GM19238 (cell line): Measurements from ENCODE around the gene GRIN2A.
A peak's percentile ranks its signal among the peaks of the same experiment; 100 is the strongest.

Experiments
- DNase-seq: peaks from one replicate; pipeline ENCODE4 v3.0.0; 2011; ENCODE audit warnings: low spot score; ENCODE audit not compliant: insufficient read length

The GRIN2A gene

DNA sequence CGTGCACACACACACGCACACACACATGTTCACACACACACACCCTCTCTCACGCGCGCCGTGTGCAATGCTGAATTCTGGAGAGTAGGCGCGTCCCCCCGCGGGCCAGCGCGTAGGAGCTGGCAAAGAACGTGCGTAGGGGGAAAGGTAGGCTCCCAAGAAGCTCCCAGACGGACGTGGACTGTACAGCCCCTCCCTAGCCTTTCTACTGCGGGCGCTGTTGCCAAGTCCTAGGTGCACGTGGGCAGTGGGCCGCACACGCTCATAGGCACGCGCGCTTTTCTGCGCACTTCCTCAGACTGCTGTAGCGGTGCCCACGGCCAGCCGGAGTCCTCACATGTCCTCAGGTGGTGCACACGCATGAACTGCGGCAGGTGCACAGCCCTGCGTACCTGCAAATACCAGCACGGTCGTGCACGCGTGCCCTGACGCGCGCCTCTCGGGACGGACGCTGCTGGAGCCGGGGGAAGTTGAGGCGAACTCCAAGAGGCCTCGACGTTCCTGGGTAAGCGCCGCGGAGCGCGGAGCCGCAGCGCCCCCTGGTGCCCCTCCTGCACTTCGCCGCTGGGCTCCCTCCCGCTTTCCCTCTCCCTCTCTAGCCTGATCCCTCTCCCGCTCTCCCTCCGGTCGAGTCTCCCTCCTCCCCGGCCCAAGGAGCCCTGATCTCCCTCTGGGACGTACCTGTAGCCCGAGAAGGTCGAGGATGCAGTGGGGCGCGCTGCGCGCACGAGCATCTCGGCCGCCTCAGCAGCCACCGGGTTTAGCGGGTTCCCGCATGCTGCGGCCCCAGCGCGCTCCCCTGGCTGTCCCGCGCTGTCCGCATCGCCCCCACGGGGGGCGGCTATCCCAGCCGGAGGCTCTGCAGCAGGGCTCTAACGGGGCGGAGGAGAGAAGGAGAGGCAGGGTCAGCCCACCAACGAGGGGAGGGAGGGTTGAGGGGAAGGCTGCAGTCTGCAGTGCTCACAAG is 749 bp downstream of the GRIN2A start:
- peak; percentile 72 for DNase-seq

DNA sequence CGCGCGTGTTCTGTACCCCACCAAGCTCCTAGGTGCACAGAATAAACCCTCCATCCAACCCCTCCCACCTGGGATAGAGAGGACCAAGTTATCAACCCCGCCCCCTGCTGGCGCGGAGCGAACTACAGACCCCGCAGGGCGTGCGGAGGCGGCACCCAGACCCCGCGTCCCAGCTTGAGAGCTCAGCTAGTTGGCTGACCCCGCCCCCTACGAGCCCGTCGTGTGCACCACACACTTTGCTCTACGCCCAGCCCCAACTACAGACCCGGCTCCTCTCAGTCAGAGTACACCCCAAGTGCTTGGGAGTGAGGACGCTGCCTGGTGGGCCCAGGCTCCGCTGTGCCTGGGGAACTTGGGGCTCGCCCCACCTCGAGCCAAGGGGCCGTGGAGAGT is 1.5 kb downstream of the GRIN2A start:
- DNase-seq = no peak

DNA sequence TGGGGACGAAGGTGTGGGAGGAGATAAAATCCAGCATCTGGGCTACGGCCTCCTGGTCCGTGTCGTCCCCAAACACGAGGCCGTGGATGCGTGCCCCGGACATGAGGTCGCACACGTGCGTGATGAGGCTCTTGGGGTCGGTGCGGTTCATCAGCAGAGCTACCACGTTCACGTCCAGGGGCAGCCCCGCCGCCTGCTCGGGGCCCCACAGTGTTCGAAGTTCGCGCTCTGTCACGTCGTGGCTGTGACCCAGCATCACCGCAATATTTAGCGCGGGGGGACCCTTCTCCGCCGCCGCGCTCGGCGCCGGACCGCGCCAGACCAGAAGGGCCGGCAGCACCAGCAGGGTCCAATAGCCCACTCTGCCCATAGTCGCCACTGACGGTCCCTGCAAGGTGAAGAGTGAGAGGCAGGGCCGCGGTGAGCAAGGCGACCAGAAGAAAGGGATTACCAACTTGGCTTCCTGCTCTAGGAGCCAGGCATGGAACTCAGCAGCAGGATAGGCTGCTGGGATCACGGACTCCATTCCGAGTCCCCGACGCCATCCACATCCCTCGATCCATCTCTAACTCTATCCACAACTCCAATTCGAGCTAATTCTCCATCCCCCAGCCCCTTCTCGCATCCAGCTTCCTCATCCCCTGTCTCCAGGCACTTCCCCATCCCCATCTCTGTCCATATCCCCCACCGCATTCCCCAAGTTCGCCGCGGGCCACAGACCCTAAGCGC is 2.0 kb downstream of the GRIN2A start:
- DNase-seq = no peak

DNA sequence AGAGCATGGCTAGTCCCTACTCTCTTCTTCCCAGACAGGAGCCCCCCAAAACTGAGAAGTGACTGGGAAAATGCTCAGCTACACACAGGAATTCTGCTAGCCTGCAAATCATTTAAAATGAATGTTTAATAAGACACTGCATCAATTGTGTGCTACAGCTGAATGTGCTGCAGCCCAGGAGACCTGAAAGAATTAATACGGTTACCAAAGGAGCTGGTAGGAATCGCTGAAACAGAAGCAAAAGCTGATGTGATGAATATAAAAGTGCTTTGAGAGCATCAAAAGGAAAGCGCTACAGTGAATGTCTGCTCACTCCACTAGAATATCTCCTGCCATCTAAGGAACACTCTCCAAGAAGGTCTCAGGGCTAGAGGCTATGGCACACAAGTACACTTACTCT is 3.7 kb downstream of the GRIN2A start:
- no peak for DNase-seq

DNA sequence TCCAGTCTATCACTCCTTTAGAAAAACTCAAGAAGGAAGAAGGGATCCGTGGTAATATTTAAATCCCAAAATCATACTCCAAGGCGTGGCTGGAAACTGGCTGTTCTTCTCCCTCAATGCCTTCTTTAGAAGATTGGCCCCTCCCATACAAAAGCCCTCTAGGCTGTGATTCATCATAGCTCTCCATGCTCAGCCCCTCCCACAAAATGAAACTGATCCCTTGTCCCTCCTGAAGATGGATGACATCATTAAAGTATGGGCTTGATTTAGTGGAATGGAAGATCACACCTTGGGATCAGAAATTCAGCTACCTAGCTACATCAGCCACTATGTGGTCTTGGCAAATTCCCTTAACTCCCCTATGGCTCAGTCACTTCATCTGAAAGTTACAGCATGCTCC is 4.1 kb downstream of the GRIN2A start:
- no peak for DNase-seq

DNA sequence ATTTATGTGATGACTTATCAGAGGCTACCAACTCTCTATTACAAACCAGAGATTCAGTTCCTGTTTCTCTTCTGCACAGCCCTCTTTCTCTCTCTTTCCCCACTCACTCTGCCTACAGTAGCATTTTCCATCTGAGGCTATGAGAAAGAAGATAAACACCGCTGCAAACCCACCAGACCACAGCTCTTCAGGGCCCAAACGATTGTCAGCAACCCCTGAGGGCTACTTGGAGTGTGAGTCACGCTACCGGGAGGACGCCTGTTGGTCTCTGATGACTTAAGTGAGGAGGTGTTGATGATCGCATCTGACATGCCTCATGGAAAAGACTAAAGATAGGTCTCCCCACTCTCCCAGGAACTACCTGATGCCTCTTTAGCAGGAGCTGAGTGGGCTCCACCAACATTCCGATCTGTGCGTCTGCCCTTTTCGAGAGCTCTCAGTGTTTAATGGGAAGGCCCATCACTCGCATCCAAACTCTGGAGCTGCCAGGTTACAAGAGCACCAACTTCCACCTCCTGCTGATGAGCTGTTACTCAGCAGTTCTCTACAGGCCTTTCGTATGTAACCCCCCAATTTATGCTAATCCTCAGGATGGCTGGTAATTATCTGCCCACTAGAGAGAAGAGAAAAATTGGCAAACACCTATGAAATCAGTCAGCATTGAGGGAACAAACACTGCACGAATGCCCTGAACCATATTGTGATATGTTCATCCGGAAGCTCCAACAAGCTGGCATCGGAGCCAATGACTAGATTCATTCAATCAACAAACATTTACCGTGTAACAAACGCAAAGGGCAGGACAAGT is 9.2 kb downstream of the GRIN2A start:
- no peak for DNase-seq

DNA sequence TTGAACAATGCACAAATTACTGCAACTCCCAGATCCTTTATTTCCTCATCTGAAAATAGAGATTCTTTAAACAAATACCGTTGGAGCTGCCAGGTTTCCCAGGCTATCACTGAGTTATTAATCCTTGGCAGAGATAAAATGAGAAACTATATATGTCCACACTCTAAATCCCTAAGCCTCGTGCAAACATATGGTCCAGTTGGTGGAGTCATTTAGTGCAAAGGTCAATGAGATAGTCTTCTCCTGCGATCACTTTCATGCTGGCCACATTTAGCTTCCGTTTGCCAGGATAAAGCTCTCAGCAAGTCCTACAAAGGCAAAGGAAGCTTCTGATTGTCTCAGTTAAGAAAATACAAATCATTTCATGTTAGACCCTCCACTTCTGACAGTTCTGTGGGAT is 11.0 kb downstream of the GRIN2A start:
- DNase-seq = no peak

DNA sequence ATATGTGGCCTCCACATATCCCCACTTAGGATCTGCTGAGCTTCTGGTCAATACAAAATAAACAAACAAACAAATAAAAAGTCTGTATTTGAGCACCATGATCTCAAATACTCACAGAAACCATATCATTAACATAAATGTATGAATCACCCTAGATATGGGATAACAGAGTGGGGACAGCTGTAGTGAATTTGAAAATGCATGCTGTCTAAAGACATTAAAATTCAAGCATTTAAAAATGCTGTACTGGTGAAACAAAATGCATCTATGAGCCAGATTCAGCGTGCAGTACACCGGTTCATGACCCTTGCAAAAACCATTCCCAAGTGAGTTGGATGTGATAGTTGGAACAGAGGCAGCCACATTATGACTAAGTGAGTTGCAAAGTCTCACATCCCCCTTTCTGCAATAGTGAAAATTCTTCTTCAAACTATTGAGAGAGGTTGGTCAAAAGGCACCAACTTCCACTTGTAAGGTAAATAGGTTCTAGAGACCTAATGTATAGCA is 12.3 kb downstream of the GRIN2A start:
- no peak for DNase-seq

DNA sequence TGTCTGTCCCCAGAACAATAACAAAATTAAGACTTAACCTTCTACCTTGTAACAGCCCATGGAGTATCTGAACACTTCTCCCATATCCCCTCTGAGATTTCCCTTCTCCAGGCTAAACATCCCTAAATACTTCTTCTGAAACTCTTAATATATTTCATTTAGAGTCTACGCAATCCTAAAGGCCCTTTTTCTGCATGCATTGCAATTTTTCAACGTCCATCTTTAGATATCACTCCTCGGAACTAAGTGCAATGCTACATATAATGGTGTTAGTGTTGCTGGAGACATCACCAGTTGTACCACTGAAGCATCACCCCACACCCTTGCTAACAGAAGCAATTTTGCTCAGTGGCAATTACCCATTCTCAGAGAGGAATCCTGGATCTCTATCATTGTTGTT is 13.2 kb downstream of the GRIN2A start:
- no peak for DNase-seq

DNA sequence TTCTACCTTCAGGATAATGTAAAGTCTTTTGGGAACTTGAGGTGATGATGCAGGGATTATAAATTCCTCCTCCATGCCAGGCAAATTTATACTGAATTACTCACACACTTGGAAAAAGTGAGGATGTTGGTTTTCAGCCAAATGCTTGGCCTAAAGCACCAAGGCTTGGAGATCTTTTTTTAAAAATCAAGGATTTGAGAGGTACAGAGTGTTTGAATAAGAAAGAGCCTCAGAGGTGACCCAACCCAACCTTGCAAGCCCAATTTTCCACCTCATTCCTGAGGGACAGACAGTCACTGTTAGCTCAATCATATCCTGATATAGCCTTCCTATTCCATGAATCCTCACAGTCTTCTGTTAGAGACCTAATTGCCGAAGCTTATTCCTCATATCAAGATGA is 14.0 kb downstream of the GRIN2A start:
- no peak for DNase-seq

DNA sequence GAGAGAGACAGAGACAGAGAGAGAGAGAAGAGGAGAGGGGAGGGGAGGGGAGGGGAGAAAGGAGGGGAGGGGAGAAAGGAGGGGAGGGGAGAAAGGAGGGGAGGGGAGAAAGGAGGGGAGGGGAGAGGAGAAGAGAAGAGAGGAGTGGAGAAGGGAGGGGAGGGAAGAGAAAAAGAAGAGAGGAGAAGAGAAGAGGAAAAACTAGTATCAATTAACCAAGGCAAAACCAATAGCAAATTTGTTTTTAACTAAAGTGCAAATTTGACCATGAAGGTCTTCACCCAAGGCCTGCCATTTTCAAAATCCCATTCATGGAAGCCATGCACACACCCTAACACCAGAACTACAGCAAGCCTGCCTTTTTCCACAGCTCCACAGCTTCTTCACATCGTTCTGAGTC is 16.6 kb downstream of the GRIN2A start:
- DNase-seq = no peak

DNA sequence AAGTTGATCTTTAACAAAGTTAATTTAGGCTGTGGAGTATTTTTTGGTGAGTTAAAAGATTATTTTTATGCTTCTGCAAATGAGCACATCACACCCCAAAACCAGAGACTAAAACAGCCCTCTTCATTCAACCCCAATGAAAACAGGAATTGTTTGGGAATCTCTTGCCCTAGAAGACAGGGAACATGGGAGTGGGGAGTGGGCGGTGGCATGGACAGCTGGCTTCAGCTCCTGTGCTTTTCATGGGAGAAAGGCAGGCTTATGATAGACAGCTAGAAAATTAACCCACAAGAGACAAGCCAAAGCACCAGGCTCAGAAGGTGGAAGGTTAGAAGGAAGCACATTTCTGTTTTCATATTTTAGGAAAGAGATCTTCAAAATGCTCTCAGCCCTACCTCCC is 19.2 kb downstream of the GRIN2A start:
- no peak for DNase-seq

DNA sequence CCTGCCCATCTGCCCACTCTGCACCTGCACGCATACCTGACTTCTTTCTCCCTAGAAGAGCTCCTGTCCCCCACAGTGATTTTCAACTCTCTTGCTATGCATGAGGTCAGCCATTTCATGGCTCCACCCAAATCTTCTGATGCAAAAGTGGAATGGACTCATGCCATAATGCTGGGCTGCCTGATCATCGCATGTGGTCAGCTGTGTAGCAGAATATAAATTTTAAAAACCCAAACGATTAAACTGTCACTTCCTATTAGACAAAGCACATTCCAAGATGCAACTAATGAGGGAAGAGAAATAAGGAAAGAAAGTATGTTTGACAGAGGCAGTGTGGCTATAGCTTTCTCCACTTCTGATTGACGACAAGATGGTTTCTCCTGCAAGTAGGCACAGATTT is 26.1 kb downstream of the GRIN2A start:
- no peak for DNase-seq

DNA sequence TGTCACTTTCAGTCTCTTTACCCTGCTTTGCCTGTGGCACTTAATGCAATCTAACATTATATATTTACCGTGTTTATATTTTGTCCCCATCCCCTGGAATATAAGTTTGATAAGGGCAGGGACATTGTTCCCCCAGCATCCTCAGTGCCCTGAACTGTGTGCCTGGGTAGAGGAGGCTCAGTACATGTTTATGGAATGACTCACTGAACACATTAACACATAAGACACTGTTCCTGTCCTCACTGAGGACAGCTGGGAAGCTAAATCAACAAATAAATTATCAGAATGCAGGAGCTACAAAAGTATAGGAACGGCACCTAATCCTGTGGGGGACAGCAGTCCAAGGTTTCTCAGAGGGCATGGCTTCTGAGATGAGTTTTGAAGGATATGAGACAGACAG is 27.8 kb downstream of the GRIN2A start:
- no peak for DNase-seq

DNA sequence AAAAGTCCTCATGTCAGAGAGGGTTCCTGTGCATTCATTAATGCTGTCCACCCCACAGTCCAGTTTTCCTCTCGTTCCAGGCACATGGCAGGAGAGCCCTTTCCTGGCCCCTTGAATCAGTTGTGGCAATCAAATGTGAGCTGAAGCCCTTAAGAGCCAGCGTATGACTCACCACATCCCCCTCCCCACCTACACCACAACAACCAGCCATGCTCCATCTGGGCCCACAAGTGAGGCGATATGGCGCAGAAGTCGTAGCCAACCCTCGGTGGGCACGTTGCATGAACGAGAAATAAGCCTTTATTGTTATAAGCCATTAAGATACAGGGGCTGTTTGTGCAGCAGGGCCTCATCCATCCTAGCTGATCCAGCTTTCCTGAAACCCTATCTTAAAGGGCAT is 28.2 kb downstream of the GRIN2A start:
- no peak for DNase-seq

DNA sequence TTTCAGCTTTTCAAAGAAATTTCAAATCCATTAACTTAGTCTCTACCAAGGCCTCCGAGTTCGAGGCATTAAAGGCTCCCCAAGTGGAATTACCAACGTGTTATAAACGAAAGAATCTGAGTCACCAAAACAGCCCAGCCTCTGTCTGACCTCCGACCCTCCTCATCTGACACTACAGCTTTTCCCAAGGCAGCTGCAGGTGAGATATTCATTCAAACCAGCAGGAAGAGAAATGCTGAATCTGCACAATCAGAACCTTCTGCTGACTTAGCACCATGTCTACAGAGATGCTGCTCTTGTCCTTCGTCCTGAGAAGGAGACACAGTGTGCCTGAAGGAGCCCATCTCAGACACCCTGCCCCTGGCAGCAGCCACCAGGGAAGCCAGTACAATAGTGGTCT is 30.5 kb downstream of the GRIN2A start:
- no peak for DNase-seq

DNA sequence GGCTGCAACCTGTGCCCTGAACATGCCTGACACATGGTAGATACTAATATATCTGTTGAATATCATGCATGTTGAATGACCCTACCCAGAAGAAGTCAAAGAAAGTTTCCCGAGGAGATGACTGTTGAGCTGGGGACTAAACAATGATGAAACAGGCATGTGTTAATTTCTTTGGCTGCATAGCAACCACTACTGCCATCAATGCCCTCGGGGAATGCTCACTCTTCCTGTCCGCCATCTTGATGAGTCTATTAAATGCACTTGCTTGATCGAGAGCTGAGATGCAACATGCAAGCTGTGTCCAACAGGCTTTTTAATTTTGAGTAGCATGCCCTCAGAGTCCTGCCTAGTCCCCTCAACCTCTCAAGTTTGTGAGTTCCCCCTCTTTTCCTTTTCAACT is 31.3 kb downstream of the GRIN2A start:
- DNase-seq = no peak

DNA sequence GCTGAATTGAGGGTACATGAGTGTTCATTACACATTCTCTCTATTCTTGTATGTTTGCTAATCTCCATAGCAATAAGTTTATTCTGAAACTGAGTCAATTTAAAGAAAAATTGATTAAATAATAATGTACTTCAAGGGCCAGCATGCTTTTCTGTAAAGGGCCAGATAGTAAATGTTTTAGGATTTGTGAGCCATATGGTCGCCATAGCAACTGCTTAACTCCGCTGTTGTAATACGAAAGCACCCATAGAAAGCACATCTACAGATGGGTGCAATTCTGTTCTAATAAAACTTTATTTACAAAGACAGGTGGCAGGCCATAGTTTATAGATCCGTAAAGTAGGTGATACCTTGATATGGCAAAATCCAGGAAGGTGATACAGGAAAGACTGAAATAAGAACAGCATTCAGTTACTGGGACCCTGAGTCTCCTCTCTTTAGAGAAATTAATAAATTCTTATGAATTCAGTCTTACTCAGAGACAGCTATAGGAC is 36.6 kb downstream of the GRIN2A start:
- no peak for DNase-seq

DNA sequence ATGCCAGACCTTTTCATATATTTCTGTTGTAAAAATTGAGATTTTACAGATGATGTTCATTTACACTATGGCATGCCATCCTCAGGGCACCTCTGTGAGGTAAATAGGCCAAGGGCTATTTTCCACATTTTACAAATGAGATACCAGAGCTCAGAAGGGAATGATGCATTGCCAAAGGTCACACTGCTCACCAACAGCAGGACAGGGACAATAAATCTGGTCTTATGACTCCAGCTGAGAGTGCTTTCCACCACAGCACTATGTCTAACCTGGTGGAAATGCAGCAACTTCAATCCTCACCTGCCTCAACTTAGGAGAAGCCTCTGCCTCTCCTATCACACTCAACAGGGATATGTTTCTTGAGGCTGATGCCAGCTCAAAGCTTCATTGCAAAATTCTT is 40.6 kb downstream of the GRIN2A start:
- DNase-seq = no peak

DNA sequence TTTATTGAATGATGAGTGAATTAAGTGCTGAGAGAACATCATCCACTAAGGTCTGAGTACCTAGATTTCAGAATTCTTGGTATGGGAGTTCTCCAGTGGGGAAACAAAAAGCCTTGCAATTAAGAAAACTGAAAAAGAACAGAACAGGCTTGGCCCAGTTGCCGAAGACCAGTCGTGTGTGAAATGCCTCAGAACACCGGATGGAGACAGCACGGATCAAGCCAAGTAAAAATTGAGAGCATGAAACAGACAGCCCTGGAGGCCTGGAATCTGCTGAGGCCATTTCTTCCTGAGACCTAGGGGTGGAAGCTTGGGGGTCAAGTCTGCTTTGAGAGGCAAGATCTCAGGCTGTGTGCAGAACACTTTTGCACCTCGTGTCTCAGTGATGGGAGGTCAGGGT is 43.3 kb downstream of the GRIN2A start:
- no peak for DNase-seq

DNA sequence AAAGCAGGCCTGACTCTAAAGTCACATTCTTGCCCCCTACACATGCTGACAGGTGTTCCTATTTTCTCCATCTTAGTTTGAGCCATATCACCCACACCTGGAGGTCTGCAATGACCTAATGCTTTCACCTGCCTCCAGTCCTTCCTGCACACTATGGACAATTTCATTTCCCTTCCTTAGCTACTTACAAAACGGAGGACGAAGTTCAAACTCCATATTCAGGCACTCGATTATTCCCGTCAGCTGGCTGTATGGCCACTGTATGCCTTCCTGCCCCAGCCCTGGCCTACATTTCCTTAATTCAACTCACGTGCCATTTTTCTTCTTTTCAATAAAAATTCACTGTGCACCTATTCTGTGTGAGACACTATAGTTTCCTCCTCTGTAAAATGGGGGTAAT is 44.9 kb downstream of the GRIN2A start:
- no peak for DNase-seq

DNA sequence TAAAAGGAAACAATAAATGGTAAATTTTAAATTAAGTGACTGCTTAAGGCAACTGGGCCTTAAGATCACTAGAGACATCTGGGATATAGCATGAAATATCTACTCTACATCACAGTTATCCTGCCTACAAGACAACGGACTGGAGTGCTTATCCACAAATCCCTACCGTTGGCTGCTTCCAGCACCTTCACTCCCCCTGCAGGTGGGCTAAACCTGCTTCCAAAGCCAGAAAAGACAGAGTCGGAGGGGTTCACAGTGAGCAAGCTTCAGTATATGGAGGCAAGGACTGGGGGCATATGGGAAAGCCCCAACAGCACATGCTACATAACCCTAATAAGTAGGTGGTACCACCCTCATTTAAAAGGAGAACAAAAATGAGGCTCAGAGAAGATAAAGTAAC is 45.3 kb downstream of the GRIN2A start:
- DNase-seq = no peak
